Hepatocyte (in vitro differentiated cells): Measurements from ENCODE around the gene RPL29. TPM values are rescaled to one million over a fixed set of nuclear protein-coding genes. Genes with fewer than 3 reads are reported as not detected.
"Not testable (repeated sequence)": the region's sequence is repeated elsewhere in the genome, so short reads cannot be mapped to it uniquely, and the experiment has no call there.

ENCODE experiments used
- DNase-seq: peaks from one replicate; pipeline ENCODE4 v3.0.0-alpha.2; 2016; ENCODE audit warnings: low spot score
- H2AFZ ChIP-seq: fragments of 200-600 bp; sonication (generic); 2 replicates; pipeline ENCODE4 v1.6.0; 2016; ENCODE audit warnings: antibody characterized with exemption, mild to moderate bottlenecking
- H3K27ac ChIP-seq: fragments of 200-600 bp; sonication (generic); 2 replicates; pipeline ENCODE4 v1.5.1; 2016; ENCODE audit warnings: mild to moderate bottlenecking
- H3K27me3 ChIP-seq: fragments of 200-600 bp; sonication (generic); 2 replicates; pipeline ENCODE4 v1.6.1; 2016
- H3K36me3 ChIP-seq: fragments of 200-600 bp; sonication (generic); replicated peaks from 2 replicates; pipeline ENCODE4 v1.5.1; 2016; ENCODE audit warnings: low read depth; ENCODE audit not compliant: insufficient read depth
- H3K4me1 ChIP-seq: fragments of 200-600 bp; sonication (generic); 2 replicates; pipeline ENCODE4 v1.5.1; 2016; ENCODE audit warnings: mild to moderate bottlenecking, moderate library complexity; ENCODE audit not compliant: insufficient read depth
- H3K4me2 ChIP-seq: fragments of 200-600 bp; sonication (generic); 2 replicates; pipeline ENCODE4 v1.6.0; 2016
- H3K4me3 ChIP-seq: fragments of 200-600 bp; sonication (generic); 2 replicates; pipeline ENCODE4 v1.5.1; 2016; ENCODE audit warnings: mild to moderate bottlenecking
- H3K79me2 ChIP-seq: fragments of 200-600 bp; sonication (generic); 2 replicates; pipeline ENCODE4 v1.6.0; 2017; ENCODE audit warnings: mild to moderate bottlenecking
- H3K9me2 ChIP-seq: fragments of 200-600 bp; sonication (generic); replicated peaks from 2 replicates; pipeline ENCODE4 v1.6.0; 2017; ENCODE audit warnings: mild to moderate bottlenecking; ENCODE audit not compliant: insufficient read depth
- H3K9me3 ChIP-seq: fragments of 200-600 bp; sonication (generic); 2 replicates; pipeline ENCODE4 v1.5.1; 2016; ENCODE audit warnings: low read depth, mild to moderate bottlenecking
- H4K20me1 ChIP-seq: fragments of 200-600 bp; sonication (generic); 2 replicates; pipeline ENCODE4 v1.6.0; 2016; ENCODE audit warnings: mild to moderate bottlenecking; ENCODE audit not compliant: insufficient read depth, poor library complexity, severe bottlenecking
- EZH2 ChIP-seq: fragments of 200-600 bp; sonication (generic); IDR thresholded peaks from 2 replicates; pipeline ENCODE4 v1.6.1; 2016; ENCODE audit warnings: antibody characterized with exemption, mild to moderate bottlenecking, borderline replicate concordance
- EZH2phosphoT487 ChIP-seq: fragments of 200-600 bp; sonication (generic); IDR thresholded peaks from one replicate; pipeline ENCODE4 v1.6.1; 2018; ENCODE audit warnings: antibody characterized with exemption, mild to moderate bottlenecking, low read depth, moderate library complexity; ENCODE audit not compliant: unreplicated experiment, severe bottlenecking
- WGBS: methylation state at CpG from one replicate; pipeline ENCODE4 v1.1.6; 2016; ENCODE audit warnings: low lambda C conversion rate; ENCODE audit errors: missing lambda C conversion rate; 5-methylcytosine and 5-hydroxymethylcytosine counted together
- polyA plus RNA-seq: library from polyadenylated mRNA; unstranded; fragments of >200 nt; fragmentation: Nextera tagmentation; extraction: Ambion mirVana; gene quantifications from 2 replicates; pipeline ENCODE4 v1.2.1, GENCODE V29; 2016
- total RNA-seq: library from RNA; depleted of rRNA; stranded (reverse); fragments of >200 nt; gene quantifications from 2 replicates; pipeline ENCODE4 v1.2.3, GENCODE V29; 2014
- TF ChIP-seq, protein P1 (sequence below): fragments of 200-600 bp; sonication (generic); IDR thresholded peaks from 2 replicates; pipeline ENCODE4 v1.5.1; 2016; ENCODE audit warnings: antibody characterized with exemption, mild to moderate bottlenecking; ENCODE audit not compliant: poor library complexity

Gene RPL29
- total and polyA plus RNA-seq, 2 experiments from 2014 or later, result 786 to 981 TPM

DNA sequence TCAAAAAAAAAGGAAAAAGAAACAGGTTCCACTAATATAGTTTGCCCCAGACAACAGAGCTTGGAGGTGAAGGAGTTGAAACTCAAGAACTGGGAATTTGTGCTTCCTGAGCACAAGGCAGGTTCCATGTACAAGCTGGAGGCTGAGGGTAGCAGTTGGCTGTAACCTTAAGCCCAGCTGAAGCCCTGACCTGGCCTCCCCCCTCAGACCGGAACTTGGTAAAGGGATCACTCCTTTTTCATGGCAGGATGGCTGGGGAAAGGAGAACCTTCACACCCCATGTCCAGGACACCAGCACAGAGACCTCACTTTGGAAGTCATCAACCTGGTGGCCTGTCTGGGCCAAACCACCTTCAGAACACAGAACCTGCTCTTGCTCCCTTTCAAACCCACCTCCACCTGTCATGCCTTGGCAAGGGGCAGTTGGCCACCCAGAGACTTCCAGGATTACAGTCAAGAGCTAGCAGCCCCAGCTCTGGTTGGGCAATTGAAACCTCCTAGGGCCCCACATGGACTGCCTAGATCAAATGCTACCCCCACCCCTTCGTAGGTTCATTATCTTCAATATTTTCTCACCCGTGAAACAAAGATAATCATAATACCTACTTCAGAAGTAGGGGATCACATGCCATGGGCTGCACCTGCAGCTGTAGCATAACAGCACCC lies 3.5 kb downstream of the RPL29 start:
- 95% methylated on average over 3 of the region's 3 CpGs for WGBS
- Histone ChIP-seq H3K4me1 (peaks cover 11% of the 10 kb centered on the region), H2AFZ (no peak overlapping the region), H3K4me2 (no peak overlapping the region), H4K20me1 (no peaks in the 10 kb centered on the region), H3K27ac (no peak overlapping the region), H3K9me3 (no peaks in the 10 kb centered on the region), H3K4me3 (no peak overlapping the region), H3K79me2 (peaks cover 22% of the 10 kb centered on the region), H3K36me3 (no peaks in the 10 kb centered on the region), H3K27me3 (no peaks in the 10 kb centered on the region), H3K9me2 (no peaks in the 10 kb centered on the region)
- TF ChIP-seq, protein P1, sequence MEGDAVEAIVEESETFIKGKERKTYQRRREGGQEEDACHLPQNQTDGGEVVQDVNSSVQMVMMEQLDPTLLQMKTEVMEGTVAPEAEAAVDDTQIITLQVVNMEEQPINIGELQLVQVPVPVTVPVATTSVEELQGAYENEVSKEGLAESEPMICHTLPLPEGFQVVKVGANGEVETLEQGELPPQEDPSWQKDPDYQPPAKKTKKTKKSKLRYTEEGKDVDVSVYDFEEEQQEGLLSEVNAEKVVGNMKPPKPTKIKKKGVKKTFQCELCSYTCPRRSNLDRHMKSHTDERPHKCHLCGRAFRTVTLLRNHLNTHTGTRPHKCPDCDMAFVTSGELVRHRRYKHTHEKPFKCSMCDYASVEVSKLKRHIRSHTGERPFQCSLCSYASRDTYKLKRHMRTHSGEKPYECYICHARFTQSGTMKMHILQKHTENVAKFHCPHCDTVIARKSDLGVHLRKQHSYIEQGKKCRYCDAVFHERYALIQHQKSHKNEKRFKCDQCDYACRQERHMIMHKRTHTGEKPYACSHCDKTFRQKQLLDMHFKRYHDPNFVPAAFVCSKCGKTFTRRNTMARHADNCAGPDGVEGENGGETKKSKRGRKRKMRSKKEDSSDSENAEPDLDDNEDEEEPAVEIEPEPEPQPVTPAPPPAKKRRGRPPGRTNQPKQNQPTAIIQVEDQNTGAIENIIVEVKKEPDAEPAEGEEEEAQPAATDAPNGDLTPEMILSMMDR, result no peak
- TF ChIP-seq EZH2 (no peak), EZH2phosphoT487 (no peak)
- DNase-seq, result no peak

DNA sequence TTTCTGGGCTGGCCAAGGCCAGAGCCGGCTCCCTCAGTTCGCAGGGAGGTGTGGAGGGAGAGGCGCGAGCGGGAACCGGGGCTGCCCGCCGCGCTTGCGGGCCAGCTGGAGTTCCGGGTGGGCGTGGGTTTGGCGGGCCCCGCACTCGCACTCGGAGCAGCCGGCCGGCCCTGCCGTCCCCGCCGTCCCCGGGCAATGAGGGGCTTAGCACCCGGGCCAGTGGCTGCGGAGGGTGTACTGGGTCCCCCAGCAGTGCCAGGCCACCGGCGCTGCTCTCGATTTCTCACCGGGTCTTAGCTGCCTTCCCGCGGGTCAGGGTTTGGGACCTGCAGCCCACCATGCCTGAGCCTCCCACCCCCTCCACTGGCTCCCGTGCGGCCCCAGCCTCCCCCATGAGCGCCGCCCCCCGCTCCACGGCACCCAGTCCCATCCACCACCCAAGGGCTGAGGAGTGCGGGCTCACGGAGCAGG lies 5.2 kb downstream of the RPL29 start:
- Histone ChIP-seq H3K79me2 (peaks cover 20% of the 10 kb centered on the region), H3K4me1 (peaks cover 14% of the 10 kb centered on the region)
- H3K27me3 ChIP-seq, DNase-seq, H2AFZ ChIP-seq, H3K9me3 ChIP-seq, H3K9me2 ChIP-seq, H3K27ac ChIP-seq, H3K36me3 ChIP-seq, H3K4me3 ChIP-seq, H3K4me2 ChIP-seq, H4K20me1 ChIP-seq: not testable (repeated sequence)
- WGBS, result 97% methylated on average over 30 of the region's 38 CpGs

DNA sequence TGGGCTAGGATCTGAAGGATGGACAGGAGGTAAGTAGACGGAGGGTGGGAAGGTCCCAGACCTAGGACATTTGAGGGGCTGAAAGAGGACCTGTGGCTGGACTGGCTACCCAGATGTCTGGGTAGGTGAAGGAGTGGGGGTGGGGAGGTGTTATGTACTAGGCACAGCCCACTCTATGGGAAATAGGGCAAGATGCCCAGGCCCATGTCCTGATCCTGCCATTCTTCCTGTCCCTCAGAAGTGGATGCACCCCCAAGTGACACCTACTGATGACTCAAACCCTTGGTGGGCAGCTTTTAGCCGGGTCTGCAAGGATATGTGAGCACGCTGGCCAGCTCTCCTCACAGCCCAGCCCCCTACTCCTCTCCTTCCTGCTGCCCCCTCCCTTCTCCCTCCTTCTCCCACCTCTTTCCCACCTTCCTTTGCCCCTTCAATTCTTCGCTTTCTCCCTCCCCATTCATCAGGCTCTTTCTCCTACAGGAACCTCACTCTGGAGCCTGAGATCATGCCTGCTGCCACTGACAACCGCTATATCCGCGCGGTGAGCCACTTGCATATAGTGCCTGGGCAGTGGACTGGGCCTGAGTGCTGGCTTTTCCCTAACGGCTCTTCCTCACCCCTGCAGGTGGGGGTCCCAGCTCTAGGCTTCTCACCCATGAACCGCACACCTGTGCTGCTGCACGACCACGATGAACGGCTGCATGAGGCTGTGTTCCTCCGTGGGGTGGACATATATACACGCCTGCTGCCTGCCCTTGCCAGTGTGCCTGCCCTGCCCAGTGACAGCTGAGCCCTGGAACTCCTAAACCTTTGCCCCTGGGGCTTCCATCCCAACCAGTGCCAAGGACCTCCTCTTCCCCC lies 7.2 kb downstream of the RPL29 start:
- WGBS, result 85% methylated on average over 15 of the region's 15 CpGs
- H3K9me2 ChIP-seq, result no peaks in the 10 kb centered on the region
- H3K36me3 ChIP-seq, result no peaks in the 10 kb centered on the region
- peaks cover 14% of the 10 kb centered on the region for H3K4me1 ChIP-seq
- no peak overlapping the region for H2AFZ ChIP-seq
- no peak overlapping the region for H3K27ac ChIP-seq
- no peak overlapping the region for H3K4me2 ChIP-seq
- H3K79me2 ChIP-seq, result peaks cover 13% of the 10 kb centered on the region
- no peaks in the 10 kb centered on the region for H3K9me3 ChIP-seq
- DNase-seq, result no peak
- no peaks in the 10 kb centered on the region for H4K20me1 ChIP-seq
- TF ChIP-seq, protein P1, result no peak
- TF ChIP-seq EZH2 (no peak), EZH2phosphoT487 (no peak)
- H3K27me3 ChIP-seq, result no peaks in the 10 kb centered on the region
- no peak overlapping the region for H3K4me3 ChIP-seq

DNA sequence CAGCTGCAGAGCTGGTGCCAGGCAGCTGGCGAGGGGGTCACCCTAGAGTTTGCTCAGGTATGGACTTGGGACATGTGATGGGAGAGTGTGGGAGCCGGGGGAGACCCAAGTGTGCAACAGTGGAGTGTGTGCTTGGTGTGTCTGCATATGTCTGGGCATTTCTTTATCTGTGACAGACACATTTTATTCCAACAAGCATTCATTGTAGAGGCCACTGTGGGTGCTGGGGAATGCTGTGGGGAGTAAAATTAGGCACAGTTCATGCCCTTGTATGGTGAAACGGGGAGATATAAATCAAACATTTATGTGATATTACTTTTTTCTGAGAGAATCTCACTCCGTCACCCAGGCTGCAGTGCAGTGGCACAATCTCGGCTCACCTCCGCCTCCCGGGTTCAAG lies 8.1 kb downstream of the RPL29 start:
- no peaks in the 10 kb centered on the region for H3K36me3 ChIP-seq
- no peaks in the 10 kb centered on the region for H4K20me1 ChIP-seq
- H3K79me2 ChIP-seq, result peaks cover 11% of the 10 kb centered on the region
- H3K9me2 ChIP-seq, result no peaks in the 10 kb centered on the region
- WGBS, result 96% methylated on average over 7 of the region's 7 CpGs
- H2AFZ ChIP-seq, result no peak overlapping the region
- H3K4me2 ChIP-seq, result no peak overlapping the region
- TF ChIP-seq EZH2phosphoT487 (no peak), EZH2 (no peak)
- TF ChIP-seq, protein P1, result no peak
- no peaks in the 10 kb centered on the region for H3K9me3 ChIP-seq
- H3K27ac ChIP-seq, result no peak overlapping the region
- no peak for DNase-seq
- H3K4me3 ChIP-seq, result no peak overlapping the region
- no peaks in the 10 kb centered on the region for H3K27me3 ChIP-seq
- peaks cover 17% of the 10 kb centered on the region for H3K4me1 ChIP-seq
